ENCODE data around the gene WNT9A. TPM values are rescaled to one million over a fixed set of nuclear protein-coding genes. Genes with fewer than 3 reads are reported as not detected.

Gene WNT9A
- polyA plus RNA-seq, 1 donor from 2014 or later, result 0.57 TPM

DNA sequence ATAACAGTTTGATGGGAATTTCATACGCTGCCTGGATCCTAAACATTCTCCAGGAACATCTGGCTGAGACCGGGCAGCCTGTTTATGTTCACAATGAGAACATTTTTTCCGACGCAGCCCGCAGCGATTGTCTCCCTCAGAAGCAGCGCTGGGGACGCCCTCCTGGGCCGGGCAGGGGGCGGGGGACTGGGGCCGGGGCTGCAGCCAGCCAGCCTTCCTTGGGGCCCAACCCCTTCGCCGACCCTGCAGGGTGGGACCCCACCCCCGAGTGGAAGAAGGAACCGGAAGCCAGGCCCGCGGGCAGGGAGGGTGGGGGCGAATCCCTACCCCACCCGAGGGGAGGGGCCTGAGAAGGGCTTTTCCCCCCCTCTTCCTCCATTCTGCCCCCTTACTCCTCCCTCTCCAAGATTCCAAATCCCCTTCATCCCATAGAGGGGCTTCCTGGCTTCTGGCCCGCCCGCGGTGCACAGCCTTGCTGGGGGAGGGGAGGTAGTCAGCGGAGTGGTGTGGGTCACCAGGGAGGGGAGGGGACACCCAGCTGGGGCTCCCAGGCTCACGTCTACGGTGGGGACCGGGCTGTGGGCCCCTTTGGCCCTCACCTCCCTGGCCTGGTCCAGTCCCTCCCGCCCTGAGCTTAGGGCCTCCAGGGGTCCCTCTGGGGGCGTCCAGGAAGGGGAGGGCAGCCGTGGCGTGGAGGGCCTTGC, 60.6 kb downstream of the WNT9A start:
- Histone ChIP-seq H3K36me3 (ENCODE audit: insufficient read depth, low read length) (no peaks in the 10 kb centered on the region), H3K79me2 (replicated peaks; ENCODE audit: insufficient read depth, low read length) (no peaks in the 10 kb centered on the region), H3K9me2 (ENCODE audit: insufficient read depth, low read length) (no peaks in the 10 kb centered on the region), H2AFZ (ENCODE audit: low read depth, low read length) (no peak overlapping the region), H4K20me1 (ENCODE audit: insufficient read depth) (no peaks in the 10 kb centered on the region), H3F3A (ENCODE audit: insufficient read depth, low read length, poor library complexity, severe bottlenecking) (no peaks in the 10 kb centered on the region), H3K9me3 (ENCODE audit: low read length) (no peaks in the 10 kb centered on the region), H3K27me3 (ENCODE audit: insufficient read depth, low read depth, low read length) (no peaks in the 10 kb centered on the region), H3K9ac (ENCODE audit: low read length) (no peak overlapping the region), H3K4me3 (ENCODE audit: low read length) (no peak overlapping the region), H3K27ac (ENCODE audit: low read length) (no peak overlapping the region), H3K4me2 (ENCODE audit: low read length) (no peak overlapping the region)
- TF ChIP-seq, protein P1, sequence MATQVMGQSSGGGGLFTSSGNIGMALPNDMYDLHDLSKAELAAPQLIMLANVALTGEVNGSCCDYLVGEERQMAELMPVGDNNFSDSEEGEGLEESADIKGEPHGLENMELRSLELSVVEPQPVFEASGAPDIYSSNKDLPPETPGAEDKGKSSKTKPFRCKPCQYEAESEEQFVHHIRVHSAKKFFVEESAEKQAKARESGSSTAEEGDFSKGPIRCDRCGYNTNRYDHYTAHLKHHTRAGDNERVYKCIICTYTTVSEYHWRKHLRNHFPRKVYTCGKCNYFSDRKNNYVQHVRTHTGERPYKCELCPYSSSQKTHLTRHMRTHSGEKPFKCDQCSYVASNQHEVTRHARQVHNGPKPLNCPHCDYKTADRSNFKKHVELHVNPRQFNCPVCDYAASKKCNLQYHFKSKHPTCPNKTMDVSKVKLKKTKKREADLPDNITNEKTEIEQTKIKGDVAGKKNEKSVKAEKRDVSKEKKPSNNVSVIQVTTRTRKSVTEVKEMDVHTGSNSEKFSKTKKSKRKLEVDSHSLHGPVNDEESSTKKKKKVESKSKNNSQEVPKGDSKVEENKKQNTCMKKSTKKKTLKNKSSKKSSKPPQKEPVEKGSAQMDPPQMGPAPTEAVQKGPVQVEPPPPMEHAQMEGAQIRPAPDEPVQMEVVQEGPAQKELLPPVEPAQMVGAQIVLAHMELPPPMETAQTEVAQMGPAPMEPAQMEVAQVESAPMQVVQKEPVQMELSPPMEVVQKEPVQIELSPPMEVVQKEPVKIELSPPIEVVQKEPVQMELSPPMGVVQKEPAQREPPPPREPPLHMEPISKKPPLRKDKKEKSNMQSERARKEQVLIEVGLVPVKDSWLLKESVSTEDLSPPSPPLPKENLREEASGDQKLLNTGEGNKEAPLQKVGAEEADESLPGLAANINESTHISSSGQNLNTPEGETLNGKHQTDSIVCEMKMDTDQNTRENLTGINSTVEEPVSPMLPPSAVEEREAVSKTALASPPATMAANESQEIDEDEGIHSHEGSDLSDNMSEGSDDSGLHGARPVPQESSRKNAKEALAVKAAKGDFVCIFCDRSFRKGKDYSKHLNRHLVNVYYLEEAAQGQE (IDR thresholded peaks at IDR 0.05; ENCODE audit: borderline replicate concordance), result no peak
- TF ChIP-seq RAD21 (conservative IDR thresholded peaks at IDR 0.05), result no peak
- TF ChIP-seq, protein P2, sequence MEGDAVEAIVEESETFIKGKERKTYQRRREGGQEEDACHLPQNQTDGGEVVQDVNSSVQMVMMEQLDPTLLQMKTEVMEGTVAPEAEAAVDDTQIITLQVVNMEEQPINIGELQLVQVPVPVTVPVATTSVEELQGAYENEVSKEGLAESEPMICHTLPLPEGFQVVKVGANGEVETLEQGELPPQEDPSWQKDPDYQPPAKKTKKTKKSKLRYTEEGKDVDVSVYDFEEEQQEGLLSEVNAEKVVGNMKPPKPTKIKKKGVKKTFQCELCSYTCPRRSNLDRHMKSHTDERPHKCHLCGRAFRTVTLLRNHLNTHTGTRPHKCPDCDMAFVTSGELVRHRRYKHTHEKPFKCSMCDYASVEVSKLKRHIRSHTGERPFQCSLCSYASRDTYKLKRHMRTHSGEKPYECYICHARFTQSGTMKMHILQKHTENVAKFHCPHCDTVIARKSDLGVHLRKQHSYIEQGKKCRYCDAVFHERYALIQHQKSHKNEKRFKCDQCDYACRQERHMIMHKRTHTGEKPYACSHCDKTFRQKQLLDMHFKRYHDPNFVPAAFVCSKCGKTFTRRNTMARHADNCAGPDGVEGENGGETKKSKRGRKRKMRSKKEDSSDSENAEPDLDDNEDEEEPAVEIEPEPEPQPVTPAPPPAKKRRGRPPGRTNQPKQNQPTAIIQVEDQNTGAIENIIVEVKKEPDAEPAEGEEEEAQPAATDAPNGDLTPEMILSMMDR (IDR thresholded peaks at IDR 0.05; ENCODE audit: poor library complexity, severe bottlenecking), result no peak
- TF ChIP-seq EZH2 (IDR thresholded peaks at IDR 0.05; ENCODE audit: borderline replicate concordance, insufficient read depth, low read length, poor library complexity, severe bottlenecking), result no peak
- TF ChIP-seq TAF1 (IDR thresholded peaks at IDR 0.05; ENCODE audit: low read depth), result no peak
- TF ChIP-seq POLR2AphosphoS5 (IDR thresholded peaks at IDR 0.05), result no peak
- no peak for TF ChIP-seq SMC3 (conservative IDR thresholded peaks at IDR 0.05; ENCODE audit: poor library complexity)
- TF ChIP-seq MXI1 (conservative IDR thresholded peaks at IDR 0.05; ENCODE audit: poor library complexity, severe bottlenecking), result no peak
- TF ChIP-seq EP300 (conservative IDR thresholded peaks at IDR 0.05; ENCODE audit: poor library complexity, severe bottlenecking), result no peak

DNA sequence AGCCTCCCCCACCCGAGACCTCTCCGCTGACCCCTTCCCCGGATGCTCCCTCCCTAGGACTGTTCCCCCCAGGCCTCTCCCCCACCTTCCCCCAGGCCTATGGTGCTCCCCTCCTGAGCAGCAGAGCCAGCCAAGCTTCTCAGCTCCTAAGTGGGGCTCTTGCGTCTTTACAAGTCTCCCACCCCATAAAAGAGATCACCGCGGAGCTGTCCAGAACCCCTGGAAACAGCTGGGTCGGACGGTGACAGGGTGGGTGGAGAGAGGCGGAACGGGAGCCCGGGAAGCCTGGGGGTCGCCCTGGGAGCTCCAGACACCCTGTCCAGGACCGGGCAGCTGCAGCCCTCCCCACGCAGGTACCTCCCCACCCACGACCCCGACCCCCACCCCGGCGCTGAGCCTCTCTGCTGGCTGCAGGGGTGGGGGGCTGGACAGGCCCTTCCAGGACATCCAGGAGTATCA, 61.2 kb downstream of the WNT9A start:
- no peak overlapping the region for H3K4me2 ChIP-seq (ENCODE audit: low read length)
- no peak overlapping the region for H2AFZ ChIP-seq (ENCODE audit: low read depth, low read length)

More for the DNA sequence above, 61.2 kb downstream of the WNT9A start:
- no peaks in the 10 kb centered on the region for H3K27me3 ChIP-seq (ENCODE audit: insufficient read depth, low read depth, low read length)
- H3K9me3 ChIP-seq (ENCODE audit: low read length), result no peaks in the 10 kb centered on the region
- no peak overlapping the region for H3K4me3 ChIP-seq (ENCODE audit: low read length)
- no peaks in the 10 kb centered on the region for H3F3A ChIP-seq (ENCODE audit: insufficient read depth, low read length, poor library complexity, severe bottlenecking)
- H3K27ac ChIP-seq (ENCODE audit: low read length), result no peak overlapping the region
- H4K20me1 ChIP-seq (ENCODE audit: insufficient read depth), result no peaks in the 10 kb centered on the region
- TF ChIP-seq RAD21 (conservative IDR thresholded peaks at IDR 0.05) (no peak), POLR2AphosphoS5 (IDR thresholded peaks at IDR 0.05) (no peak), TAF1 (IDR thresholded peaks at IDR 0.05; ENCODE audit: low read depth) (no peak), MXI1 (conservative IDR thresholded peaks at IDR 0.05; ENCODE audit: poor library complexity, severe bottlenecking) (no peak), EZH2 (IDR thresholded peaks at IDR 0.05; ENCODE audit: borderline replicate concordance, insufficient read depth, low read length, poor library complexity, severe bottlenecking) (no peak), EP300 (conservative IDR thresholded peaks at IDR 0.05; ENCODE audit: poor library complexity, severe bottlenecking) (no peak), SMC3 (conservative IDR thresholded peaks at IDR 0.05; ENCODE audit: poor library complexity) (no peak)
- TF ChIP-seq, protein P1 (IDR thresholded peaks at IDR 0.05; ENCODE audit: borderline replicate concordance), result no peak
- TF ChIP-seq, protein P2 (IDR thresholded peaks at IDR 0.05; ENCODE audit: poor library complexity, severe bottlenecking), result no peak
- no peaks in the 10 kb centered on the region for H3K36me3 ChIP-seq (ENCODE audit: insufficient read depth, low read length)
- no peak overlapping the region for H3K9ac ChIP-seq (ENCODE audit: low read length)
- no peaks in the 10 kb centered on the region for H3K9me2 ChIP-seq (ENCODE audit: insufficient read depth, low read length)
- no peaks in the 10 kb centered on the region for H3K79me2 ChIP-seq (replicated peaks; ENCODE audit: insufficient read depth, low read length)

All from neural cell (in vitro differentiated cells).